Stimulated activated CD4-positive, alpha-beta T cell treated with anti-CD3 and anti-CD28 coated beads, Interleukin-4, amount 100 ng/mL, for 1 hour (primary cell): ENCODE data around the gene SCAI.
"Not testable (repeated sequence)": the region's sequence is repeated elsewhere in the genome, so short reads cannot be mapped to it uniquely, and the experiment has no call there.

Source experiments
- DNase-seq: peaks from one replicate; pipeline ENCODE4 v3.0.0-alpha.2; 2020

The SCAI gene

DNA sequence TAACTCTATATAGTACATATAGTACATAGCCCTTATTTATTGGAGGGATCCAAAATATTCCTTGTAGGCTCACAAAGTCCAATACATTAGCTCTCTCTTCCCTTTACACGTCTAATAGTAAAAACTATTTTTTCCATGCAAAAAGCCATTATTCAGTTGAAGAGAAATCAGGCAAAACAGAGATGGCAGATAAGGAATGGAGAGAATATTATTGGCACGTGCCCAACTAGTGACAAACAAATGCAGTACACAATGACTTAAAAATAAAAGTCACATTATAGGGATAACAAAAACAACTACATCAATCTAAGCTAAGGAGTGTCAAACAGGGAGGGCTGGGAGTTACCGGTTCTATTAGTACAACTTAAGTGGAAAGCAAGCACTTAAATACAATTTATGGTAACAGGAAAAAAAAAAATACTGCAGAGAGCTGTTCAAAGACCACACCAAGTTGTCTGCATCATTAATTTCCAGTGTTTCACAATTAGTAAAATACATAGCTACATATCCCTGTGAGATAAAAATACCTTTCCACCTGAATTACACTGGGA lies 4.1 kb upstream of the SCAI start:
- no peak for DNase-seq

DNA sequence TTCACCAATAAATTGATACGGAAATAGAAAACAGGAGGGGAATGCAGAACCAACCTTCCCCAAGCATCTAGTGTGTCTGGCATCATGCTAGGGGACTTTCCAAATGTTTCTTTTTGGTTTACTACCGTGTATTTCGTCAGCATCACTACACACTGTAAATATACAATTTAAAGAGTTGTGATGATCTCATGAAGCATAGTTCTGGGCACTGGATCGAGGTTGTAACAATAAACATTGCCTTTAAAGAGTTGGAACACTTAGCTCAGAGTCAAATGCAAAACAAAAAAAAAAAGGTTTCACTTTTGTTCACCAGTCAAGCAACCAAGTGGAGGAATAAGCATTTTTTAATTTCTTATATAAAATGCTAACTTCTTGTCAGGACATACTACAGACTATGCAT lies 2.9 kb upstream of the SCAI start:
- DNase-seq: no peak

DNA sequence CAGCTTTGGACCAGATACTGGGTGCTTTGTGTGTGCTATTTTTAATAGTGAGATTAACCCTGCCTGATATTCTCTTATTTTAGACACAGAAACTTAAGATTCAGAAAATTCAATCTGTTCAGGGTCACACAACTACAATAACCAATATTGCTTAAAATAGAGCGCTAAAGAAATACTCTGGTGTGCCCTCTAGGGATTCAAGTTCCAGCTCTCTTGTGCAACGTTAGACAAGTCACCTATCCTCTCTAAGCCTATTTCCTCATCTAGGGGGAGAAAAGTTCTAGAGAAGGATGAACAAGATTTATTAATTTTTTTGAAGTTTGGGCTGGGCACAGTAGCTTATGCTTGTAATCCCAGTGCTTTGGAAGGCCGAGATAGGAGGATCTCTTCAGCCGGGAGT lies 2.1 kb upstream of the SCAI start:
- no peak for DNase-seq

DNA sequence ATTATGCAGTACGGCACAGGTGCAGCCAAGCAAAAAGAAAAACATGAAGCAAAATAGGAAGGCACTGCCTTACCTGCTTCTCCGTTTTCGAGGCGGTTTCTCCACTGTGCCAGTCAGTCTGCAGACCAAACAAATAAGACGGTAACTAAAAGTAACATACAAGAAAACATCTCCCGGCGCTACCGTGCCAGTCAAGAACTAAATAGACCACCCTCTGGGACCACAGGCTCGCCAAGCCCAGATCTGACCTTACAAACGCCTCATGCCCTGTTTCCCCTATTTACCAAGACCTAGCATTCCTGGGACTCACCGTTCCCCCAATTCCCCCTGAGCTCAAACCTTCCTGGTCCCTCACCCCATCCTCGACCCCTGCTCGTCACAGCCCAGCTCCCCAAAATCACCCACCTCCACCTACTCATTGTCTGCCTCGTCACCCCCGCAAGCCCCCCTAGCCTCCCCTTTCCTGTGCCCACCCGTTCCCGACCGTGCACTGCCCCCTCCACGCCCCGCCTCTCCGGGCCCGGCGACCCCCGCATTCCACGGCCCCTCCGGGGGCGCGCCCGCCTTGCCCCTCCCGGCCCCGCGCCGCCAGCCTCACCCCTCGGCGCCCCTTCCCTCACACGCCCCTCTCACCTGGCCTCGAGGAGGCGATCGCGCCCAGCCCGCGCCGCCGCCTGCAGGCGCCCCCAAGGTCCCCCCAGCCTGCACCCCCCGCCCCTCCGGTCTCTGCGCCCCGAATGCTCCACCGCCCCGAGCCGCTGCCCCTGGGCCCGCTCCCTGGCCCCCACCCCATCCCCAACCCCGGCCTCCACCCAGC lies 560 bp downstream of the SCAI start:
- DNase-seq: no peak

DNA sequence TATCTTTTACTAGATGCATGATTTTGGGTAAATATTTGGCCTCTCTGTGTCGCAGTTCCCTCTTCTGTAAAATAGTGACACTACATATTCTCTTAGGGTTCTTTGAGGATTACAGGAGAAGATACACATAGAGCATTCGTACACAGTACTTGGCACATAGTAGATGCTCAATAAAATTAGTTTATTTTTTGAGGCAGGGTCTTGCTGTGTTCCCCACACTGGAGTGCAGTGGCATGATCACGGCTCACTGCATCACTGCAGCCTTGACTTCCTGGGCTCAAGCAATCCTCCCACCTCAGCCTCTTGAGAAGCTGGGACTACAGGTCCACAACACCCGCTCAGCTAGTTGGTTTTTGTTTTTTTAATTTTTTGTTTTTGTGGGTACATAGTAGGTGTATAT lies 1.6 kb downstream of the SCAI start:
- DNase-seq: no peak

DNA sequence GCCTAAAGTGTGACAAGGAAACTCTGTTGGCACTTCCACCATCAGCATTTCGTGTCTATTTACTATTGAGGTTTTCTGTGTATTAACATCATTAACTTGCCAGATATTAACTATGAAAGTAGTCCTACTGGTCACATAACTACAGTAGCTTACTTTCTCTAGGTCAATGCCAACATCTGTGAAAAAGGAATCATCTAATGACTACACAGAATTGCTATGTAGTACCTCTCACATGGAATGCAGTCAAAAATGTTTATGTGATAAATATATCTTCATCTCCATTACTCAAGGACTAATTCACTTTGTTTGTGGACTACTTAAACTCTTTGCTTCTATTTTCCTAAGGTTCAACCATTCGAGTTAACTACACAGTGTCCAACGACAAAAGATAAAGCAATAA lies 2.1 kb downstream of the SCAI start:
- DNase-seq: no peak

DNA sequence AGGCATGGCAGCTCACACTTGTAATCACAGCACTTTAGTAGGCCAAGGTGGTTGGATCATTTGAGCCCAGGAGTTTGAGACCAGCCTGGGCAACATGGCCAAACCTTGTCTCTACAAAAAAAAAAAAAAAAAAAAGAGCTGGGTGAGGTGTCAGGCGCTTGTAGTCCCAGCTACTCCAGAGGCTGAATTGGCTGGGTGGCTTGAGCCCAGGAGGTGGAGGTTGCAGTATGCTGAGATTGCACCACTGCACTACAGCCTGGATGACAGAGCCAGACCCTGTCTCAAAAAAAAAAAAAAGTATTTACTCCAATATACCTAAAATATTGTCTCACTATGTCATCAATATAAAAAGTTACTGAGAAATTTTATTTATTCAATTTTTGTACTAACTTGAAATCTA lies 2.8 kb downstream of the SCAI start:
- no peak for DNase-seq

DNA sequence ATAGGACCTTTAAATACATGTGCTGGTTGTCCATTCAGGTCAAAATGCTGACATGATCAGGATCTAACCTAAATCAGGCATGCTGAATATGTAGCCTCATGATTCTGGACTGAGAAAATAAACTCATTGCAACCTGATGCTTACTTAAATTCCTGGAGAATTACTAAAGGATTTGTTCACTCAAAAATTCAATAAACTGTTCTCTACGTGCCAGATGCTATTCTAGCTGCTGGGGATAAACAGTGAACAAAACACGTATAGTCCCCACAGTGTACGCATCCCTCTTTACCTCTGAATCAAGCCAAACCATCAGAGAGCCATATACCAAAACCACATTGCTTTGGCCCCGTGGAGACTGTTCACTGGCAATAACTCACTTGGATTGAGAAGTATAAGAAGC lies 6.1 kb downstream of the SCAI start:
- no peak for DNase-seq

DNA sequence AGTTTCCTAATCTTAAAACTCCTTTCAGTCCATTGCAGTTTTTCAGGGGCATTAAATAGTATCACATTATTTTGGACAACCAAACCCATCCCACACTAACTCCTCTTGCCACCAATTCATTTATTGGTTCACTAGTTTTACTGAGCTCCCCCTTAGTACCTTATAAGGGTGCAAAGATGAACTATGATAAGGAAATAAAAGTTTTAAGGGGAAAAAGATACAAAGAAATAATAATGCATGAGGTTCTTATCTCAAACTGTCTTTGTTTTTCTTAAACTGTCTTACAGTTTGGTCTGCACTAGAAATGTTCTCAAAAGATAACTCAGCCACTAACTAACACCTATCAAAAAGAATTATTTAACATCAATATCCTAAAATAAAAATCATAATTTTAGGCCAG lies 8.4 kb downstream of the SCAI start:
- no peak for DNase-seq

DNA sequence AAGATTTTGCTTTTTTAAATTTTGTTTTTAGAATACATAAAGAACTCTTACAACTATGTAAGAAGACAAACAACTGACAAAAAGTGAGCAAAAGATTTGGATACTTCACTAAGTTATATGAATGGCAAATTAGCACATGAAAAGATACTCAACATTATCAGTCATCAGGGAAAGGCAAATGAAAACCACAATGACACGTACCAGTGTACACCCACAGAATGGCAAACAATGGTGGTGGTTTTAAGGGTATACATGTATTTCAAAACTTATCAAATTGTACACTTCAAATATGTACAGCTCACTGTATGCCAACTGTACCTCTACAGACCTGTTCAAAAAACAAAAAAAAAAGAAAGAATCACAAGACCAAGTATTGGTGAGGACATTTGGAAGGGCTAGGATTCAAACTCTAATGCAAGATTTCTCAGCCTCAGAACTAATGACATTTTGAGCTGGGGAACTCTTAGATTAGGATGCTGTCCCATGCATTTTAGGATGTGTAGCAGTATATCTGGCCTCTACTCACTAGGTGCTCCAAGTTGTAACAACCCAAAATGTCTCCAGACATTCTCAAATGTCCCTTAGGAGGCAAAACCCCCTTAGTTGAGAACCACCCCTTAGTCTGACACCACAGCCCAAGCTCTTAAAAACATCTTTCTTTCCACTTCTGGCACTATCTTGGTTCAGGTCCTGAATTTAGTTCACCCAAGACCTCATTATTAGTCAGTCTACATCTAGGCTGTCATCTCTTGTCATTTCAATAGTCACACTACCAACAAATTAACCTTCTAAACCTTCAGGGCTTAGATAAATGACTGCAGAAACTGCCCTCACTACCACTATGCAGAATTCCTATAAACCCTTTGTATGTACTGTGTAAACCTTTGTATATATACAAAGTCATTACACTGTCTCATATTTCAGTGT lies 9.7 kb downstream of the SCAI start:
- DNase-seq: no peak

DNA sequence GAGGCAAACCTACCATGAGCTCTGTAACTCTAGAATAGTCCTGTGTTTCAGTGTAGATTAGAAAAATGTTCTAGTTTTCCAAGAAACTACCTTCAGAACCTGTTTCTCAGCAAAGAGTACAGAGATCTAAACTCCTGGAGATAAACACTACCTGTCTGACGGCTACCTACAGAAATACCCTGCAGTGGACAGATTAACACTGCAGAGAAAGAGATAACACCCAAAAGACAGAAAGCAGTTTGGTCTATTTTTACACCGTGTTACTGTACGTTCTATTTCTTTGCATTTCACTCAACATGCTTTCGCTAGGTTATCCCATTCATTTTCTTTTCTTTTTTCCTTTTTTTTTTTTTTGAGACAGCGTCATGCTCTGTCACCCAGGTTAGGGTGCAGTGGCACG lies 11.6 kb downstream of the SCAI start:
- no peak for DNase-seq

DNA sequence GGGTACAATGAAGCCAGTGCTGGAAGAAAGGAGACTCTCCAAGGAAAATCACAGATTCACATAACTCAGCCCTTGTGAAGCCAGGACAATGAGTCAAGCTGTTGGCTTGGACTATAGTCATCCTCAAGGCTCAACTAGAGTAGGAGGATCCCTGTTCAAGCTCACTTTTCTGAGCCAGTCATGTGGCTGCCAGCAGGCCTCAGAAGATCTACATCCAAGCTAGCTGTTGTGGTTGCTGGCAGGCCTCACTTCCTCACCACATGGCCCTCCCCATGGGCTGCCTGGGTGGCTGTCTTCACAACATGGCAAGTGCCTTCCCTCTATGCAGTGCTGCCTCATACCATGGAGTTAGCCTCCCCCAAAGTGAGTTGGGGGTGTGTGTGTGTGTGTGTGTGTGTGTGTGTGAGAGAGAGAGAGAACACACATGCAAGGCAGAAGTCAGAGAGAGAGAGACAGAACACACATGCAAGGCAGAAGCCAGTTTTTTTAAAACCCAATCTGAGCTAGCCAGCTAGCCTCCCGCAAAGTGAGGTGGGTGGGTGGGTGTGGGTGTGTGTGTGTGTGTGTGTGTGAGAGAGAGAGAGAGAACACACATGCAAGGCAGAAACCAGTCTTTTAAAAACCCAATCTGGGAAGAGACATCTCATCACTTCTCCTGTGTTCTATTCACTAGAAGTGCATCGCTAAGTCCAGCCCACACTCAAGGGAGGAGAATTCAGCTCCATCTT lies 17.1 kb downstream of the SCAI start:
- DNase-seq: peak; percentile 54

DNA sequence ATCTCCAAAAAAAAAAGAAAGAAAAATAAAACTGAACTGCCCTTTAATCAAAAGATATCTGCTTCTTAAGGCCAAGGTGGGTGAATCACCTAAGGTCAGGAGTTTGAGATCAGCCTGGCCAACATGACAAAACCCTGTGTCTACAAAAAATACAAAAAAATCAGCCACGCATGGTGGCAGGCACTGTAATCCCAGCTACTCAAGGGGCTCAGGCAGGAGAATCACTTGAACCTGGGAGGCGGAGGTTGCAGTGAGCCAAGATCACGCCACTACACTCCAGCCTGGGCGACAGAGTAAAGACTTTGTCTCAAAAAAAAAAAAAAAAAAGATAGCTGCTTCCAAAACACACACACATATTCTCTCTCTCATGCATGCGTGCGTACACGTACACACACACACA lies 17.8 kb downstream of the SCAI start:
- DNase-seq: no peak

DNA sequence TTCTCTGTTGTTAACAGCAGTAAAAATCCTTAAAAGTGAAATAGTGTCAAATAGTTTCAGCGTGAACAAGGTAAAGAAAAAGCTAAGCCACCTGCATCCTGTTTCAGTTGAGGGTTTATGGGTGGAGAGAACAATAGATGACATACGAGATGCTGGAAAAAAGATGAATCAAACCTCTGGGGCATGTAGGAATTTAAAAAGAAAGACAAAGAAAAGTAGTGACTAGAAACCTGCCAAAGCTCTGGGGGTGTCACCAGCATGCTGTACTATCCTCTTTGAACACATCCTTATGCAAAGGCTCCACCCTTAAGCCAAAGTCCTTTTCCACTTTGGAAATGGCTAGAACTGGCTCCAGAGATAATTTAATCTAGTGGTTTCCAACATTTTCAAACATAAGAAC lies 22.2 kb downstream of the SCAI start:
- no peak for DNase-seq

DNA sequence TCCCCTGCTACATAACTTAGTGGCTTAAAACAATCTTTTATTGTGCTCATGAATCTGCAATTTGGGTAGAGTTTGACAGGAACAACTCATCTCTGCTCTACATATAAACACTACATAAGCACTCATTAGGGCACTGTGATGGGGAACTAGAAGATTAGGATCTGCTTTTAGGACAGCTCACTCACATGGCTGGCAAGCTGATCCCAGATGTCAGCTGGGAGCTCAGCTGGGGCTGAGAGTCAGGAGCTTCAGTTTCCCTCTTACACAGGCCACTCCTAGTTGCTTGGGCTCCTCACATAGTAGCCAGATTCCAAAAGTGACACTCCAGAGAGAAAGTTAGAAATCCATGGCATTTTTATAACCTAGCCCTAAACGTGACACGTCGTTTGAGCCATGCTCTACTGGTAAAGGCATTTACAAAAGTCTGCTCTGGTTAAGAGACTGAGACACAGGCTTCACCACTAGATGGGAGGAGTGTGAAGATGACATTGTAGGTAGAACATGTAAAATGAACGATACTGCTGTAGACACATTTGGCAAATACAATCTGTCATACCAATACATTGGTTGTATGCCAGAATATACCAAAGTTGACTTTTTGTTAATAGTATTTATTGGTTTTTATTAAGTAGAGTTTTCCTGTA lies 23.6 kb downstream of the SCAI start:
- no peak for DNase-seq

DNA sequence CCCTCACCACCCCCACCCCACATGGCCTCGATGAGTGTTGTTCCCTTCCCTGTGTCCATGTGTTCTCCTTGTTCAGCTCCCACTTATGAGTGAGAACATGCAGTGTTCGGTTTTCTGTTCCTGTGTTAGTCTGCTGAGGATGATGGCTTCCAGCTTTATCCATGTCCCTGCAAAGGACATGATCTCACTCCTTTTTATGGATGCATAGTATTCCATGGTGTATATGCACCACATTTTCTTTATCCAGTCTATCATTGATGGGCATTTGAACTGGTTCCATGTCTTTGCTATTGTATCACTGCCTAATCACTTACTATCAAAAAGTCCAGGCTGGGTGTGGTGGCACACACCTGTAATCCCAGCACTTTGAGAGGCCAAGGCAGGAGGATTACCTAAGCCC lies 24.6 kb downstream of the SCAI start:
- DNase-seq: not testable (repeated sequence)

DNA sequence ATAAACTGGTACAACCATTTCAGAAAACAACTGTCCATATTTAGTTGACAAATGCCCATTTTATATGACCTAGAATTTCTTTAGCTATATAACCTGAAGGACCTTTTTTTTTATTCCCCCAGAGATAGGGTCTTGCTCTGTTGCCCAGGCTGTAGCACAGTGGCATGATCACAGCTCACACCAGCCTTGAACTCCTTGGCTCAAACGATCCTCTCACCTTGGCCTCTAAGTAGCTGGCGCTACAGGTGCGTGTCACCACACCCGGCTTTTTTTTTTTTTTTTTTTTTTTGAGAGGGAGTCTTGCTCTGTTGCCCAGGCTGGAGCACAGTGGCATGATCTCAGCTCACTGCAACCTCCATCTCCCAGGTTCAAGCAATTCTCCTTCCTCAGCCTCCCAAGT lies 28.8 kb downstream of the SCAI start:
- DNase-seq: not testable (repeated sequence)

DNA sequence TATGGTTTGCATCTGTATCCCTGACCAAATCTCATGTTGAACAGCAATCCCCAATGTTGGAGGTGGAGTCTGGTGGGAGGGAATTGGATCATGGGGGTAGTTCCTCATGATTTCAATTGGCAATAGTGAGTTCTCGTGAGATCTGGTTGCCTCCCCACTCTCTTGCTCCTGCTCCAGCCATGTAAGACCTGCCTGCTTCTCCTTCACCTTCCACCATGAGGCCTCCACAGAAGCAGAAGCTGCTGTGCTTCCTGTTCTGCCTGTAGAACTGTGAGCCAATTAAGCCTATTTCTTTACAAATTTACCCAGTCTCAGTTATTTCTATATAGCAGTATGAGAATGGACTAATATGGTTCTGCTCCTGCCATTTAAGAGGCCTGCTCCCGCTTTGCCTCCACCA lies 32.9 kb downstream of the SCAI start:
- no peak for DNase-seq

DNA sequence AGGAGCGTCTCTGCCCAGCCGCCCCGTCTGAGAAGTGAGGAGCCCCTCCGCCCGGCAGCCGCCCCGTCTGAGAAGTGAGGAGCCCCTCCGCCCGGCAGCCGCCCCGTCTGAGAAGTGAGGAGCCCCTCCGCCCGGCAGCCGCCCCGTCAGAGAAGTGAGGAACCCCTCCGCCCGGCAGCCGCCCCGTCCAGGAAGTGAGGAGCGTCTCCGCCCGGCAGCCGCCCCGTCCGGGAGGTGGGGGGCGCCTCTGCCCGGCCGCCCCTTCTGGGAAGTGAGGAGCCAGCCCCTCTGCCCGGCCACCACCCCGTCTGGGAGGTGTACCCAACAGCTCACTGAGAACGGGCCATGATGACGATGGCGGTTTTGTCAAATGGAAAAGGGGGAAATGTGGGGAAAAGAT lies 34.8 kb downstream of the SCAI start:
- not testable (repeated sequence) for DNase-seq

DNA sequence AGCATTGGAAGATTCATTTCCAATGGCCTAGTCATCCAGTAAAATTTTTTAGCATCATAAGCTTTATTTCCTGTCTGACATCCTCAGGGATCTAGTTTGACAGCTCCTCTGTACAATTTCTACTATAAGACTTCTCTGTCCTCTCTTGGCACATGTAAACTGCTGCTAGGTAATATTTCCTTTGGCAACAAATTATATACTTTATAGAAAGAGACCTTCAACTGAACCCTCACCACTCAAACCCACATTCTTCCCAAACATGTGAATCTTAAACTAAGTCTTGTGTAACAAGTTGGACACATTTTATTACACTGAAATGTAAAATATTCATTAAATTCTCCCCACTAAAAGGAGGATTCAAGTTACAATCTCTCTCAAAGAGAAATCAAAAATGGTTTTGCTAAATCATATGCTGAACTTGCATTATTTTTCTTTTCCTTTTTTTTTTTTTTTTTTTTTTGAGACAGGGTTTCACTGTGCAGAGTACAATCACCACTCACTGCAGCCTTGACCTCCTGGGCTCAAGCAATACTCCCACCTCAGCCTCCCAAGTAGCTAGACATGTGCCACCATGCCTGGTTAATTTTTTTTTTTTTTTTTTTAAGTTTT lies 36.9 kb downstream of the SCAI start:
- no peak for DNase-seq

DNA sequence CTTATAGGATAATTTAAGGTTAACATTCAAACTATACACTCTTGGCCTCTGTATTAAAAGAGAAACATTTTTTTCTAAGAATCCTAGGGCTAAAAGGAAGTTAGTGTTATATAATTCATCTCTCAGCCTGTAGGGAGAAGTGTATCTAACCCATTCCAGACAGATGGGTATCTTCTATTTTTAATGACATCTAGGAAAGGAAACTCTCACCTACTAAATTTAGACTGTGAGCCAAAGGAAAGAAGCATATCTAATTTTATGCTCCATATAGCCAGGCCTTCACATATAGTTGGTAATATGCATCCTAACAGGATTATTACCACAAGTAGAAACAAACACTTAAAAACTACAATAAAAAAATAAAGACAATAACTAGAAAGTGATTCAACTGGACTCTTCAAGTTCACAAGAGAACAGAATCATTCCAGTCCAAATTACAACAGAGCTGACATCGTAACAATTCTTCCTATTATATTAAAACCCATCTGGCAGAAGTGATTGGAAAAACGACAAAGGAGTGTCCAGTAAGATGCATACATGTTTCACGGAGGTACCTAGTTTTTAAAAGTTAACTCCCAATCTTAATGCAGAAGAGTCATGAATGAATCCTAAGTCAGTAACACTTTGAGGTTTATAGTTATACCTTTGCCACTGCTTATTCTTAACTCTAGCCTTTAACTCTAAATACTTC lies 39.4 kb downstream of the SCAI start:
- no peak for DNase-seq

DNA sequence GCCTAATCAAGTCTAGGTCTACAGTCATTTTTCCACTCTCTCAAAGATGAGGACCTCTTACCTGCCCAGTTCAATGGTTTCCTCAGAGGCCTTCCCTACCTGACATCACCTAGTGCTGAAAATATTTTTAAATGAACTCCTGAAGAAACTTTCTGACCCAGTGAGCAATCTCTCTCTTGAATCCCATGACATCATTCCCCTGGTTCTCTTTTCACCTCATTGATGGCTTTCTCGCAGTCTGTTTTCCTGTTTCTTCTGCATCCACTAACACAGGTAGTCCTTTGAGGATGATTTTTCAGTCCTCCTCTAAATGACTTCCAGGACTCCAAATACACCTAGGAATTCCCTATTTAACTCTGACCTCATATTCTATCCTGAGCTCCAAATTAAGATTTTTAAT lies 40.3 kb downstream of the SCAI start:
- no peak for DNase-seq
